Testis (tissue), 3 donors: ENCODE measurements around the gene CNBD2. TPM values are rescaled to one million over a fixed set of nuclear protein-coding genes. Genes with fewer than 3 reads are reported as not detected.
"Not testable (repeated sequence)": the region's sequence is repeated elsewhere in the genome, so short reads cannot be mapped to it uniquely, and the experiment has no call there.

Experiments used
- DNase-seq: peaks from one replicate; pipeline ENCODE4 v3.0.0-alpha.2; 2019
- H3K27ac ChIP-seq, 2 donors: fragments of 200-600 bp; sonication (generic); one replicate each; pipeline ENCODE4 v1.5.1; 2019
- H3K27me3 ChIP-seq: fragments of 200-600 bp; sonication (generic); one replicate; pipeline ENCODE4 v1.5.1; 2019
- H3K36me3 ChIP-seq: fragments of 200-600 bp; sonication (generic); one replicate; pipeline ENCODE4 v1.5.1; 2017; ENCODE audit warnings: low read depth; ENCODE audit errors: missing control alignments
- H3K4me1 ChIP-seq: fragments of 200-600 bp; sonication (generic); one replicate; pipeline ENCODE4 v1.5.1; 2019
- H3K4me3 ChIP-seq, 2 donors: fragments of 200-600 bp; sonication (generic); one replicate each; pipeline ENCODE4 v1.5.1; 2017 to 2019
- H3K9me3 ChIP-seq: fragments of 200-600 bp; sonication (generic); one replicate; pipeline ENCODE4 v1.5.1; 2017
- CTCF ChIP-seq, 3 experiments: fragments of 450-650 bp in 2 of 3; fragments of 200-600 bp in 1 of 3; sonication (generic) in 1 of 3; IDR thresholded peaks; one replicate each; pipeline ENCODE4 v1.5.1; 2016 to 2019; ENCODE audit warnings: antibody characterized with exemption in 3 of 3, mild to moderate bottlenecking in 2 of 3, moderate library complexity in 1 of 3
- POLR2A ChIP-seq: fragments of 450-650 bp; IDR thresholded peaks from one replicate; pipeline ENCODE4 v1.6.1; 2017; ENCODE audit warnings: antibody characterized with exemption, mild to moderate bottlenecking, moderate library complexity
- WGBS, 2 donors: methylation state at CpG; one replicate each; pipeline ENCODE4 v1.1.5; 2018; 5-methylcytosine and 5-hydroxymethylcytosine counted together
- intact Hi-C: fragments of 100-400 bp; cut with DNase I; formaldehyde crosslinking; loops from one replicate; pipeline ENCODE4 v1.15.1; 2023; ENCODE audit warnings: low total_unique reads
- polyA plus RNA-seq: library from polyadenylated mRNA; stranded (reverse); fragments of 350-450 nt; fragmentation: Illumina TruSeq; extraction: RNeasy Lipid Tissue Mini Kit (QIAGEN cat#74804); gene quantifications from one replicate; pipeline ENCODE4 v1.2.3, GENCODE V29; 2014; ENCODE audit warnings: low read depth, low replicate concordance; ENCODE audit not compliant: insufficient read depth
- total RNA-seq, 2 donors: library from RNA; depleted of rRNA; stranded (reverse); fragments of >200 nt; gene quantifications; one replicate each; pipeline ENCODE4 v1.2.3, GENCODE V29; 2016

CNBD2 gene
- total and polyA plus RNA-seq, 3 donors from 2014 or later = 19.7 to 46.6 (median 28.3) TPM

DNA sequence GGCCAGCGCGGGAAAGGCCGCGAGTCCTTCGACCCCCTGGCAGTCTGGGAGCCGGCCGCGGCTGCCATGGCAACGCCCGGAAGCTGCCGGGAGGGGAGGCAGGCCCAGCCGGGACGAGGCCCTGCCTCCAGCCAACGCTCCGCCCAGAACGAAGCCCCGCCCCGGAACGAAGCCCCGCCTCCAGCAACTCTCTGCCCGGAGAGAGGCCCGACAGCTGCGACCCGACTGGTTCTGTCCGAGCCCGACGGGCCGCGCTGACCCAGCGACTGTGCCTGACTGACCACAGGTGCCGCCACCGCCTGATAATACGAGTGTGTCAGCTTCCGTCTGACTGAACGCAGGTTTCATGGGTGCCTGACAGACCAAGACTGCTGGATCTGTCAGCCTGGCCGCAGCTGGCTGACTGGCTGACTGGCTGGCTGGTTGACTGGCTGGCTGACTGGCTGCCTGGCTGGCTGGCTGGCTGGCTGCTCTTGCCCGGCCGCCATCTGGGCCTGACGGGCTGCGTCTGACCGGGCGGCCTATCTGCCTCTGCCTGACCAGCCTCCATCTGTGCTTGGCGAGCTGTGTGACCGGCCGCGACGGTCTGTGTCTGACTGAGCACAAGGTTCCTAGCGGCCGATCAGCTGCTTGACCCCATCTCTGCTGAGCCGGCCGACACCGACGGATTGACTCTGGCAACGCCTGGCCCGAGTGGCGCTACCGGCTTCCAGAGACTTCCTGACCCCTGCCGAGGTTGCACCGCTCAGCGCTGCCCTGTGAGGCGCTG lies 96.5 kb downstream of the CNBD2 start:
- WGBS, 2 donors = 0 to 4% methylated on average over 8 to 61 of the region's 61 CpGs
- TF ChIP-seq CTCF (IDR thresholded peaks at IDR 0.05) = peak in 1 of 3 experiments; percentile 6
- TF ChIP-seq POLR2A = peak; percentile 73
- H3K4me1 ChIP-seq = peaks cover 5% of the 10 kb centered on the region
- no peaks in the 10 kb centered on the region for H3K27me3 ChIP-seq
- DNase-seq = peak; percentile 96
- H3K36me3 ChIP-seq = no peaks in the 10 kb centered on the region
- intact Hi-C loops = no loop called here
- H3K4me3 ChIP-seq = peak overlapping the region; percentile 65
- H3K27ac ChIP-seq = peak overlapping the region; percentile 43 to 81
- no peaks in the 10 kb centered on the region for H3K9me3 ChIP-seq

DNA sequence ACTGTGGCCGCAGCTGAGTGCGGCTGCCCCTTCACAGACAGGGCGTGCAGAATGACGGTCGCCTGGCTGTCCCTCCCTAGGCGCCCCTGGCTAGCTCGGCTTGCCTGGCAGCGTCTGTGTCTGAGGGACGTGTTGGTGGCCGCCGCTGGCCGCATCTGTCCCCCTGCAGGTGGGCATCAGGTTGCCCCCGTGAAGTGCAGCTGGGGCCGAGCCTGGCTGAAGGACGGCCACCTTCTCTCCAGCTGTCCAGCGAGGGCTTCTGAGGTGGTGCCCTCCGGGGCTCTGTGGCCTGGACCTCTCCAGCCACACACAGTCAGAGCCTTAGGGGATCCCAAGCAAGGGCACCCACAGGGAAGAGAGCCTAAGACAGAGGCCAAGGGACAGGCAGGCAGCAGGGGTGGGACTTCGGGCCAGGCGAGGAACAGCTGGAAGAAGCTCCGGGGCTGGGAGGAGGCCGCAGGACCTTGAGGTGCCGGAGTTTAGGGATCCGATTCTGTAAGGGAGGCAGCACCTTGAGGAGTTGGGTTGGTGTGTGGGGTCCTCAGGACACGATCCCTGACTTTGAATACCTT lies 97.1 kb downstream of the CNBD2 start:
- WGBS, 2 donors = 58 to 85% methylated on average over 10 to 18 of the region's 24 CpGs
- DNase-seq = no peak
- H3K9me3 ChIP-seq = no peaks in the 10 kb centered on the region
- H3K36me3 ChIP-seq = no peaks in the 10 kb centered on the region
- peaks cover 5% of the 10 kb centered on the region for H3K4me1 ChIP-seq
- peak overlapping the region; percentile 65 for H3K4me3 ChIP-seq
- intact Hi-C loops = no loop called here
- TF ChIP-seq CTCF (IDR thresholded peaks at IDR 0.05) (no peak), POLR2A (no peak)
- no peaks in the 10 kb centered on the region for H3K27me3 ChIP-seq
- peak overlapping the region; percentile 43 to 81 for H3K27ac ChIP-seq

- Histone ChIP-seq H3K36me3 (no peaks in the 10 kb centered on the region), H3K27ac (no peak overlapping the region), H3K4me1 (peaks cover 5% of the 10 kb centered on the region), H3K9me3 (no peaks in the 10 kb centered on the region), H3K27me3 (no peaks in the 10 kb centered on the region), H3K4me3 (no peak overlapping the region)
- no peak for TF ChIP-seq POLR2A
- no peak for TF ChIP-seq CTCF (IDR thresholded peaks at IDR 0.05)
- intact Hi-C loops = no loop called here
- 72 to 78% methylated on average over 2 of the region's 2 CpGs for whole genome bisulfite sequencing, 2 donors
- no peak for DNase-seq
Observed at GRCh38 chr20:36066777-36067176, 98.4 kb downstream of the CNBD2 start.

DNA sequence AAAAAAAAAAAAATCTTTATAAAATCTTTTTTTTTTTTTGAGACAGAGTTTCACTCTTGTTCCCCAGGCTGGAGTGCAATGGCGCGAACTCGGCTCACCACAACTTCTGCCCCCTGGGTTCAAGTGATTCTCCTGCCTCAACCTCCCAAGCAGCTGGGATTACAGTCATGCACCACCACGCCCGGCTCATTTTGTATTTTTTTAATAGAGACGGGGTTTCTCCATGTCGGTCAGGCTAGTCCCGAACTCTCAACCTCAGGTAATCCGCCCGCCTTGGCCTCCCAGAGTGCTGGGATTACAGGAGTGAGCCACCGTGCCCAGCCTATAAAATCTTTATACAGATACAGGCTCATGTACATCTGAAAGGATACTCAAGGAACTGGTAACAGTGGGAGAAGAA lies 100.1 kb downstream of the CNBD2 start:
- H3K27ac ChIP-seq, H3K4me3 ChIP-seq, H3K36me3 ChIP-seq, H3K27me3 ChIP-seq, H3K4me1 ChIP-seq, intact Hi-C loops, DNase-seq, H3K9me3 ChIP-seq: not testable (repeated sequence)
- WGBS, 2 donors = 95 to 96% methylated on average over 11 of the region's 11 CpGs

DNA sequence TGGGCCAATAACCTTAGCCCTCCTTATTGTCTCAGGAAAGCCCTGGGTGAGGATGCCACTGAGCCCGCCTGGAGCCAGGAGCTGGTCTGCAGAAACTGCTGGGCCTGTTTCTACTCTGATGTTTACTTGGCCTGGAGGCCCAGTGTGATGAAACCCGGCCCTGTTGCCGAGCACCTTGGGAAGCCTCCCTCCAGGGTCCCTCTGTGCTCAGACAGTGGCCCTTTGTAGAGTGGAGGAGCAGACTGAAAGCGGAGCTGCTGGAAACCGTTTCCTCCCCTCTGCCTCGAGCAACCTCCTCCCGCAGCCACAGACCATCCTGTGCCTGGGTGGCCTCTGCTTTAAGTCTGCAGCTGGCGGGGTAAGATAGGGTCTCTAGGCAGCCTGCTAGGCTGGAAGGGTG lies 102.1 kb downstream of the CNBD2 start:
- no peaks in the 10 kb centered on the region for H3K36me3 ChIP-seq
- H3K27me3 ChIP-seq = no peaks in the 10 kb centered on the region
- TF ChIP-seq CTCF (IDR thresholded peaks at IDR 0.05) = no peak
- TF ChIP-seq POLR2A = no peak
- no peak for DNase-seq
- no peaks in the 10 kb centered on the region for H3K9me3 ChIP-seq
- 44 to 54% methylated on average over 3 to 8 of the region's 8 CpGs for WGBS, 2 donors
- H3K4me3 ChIP-seq = no peak overlapping the region
- no peak overlapping the region for H3K27ac ChIP-seq
- intact Hi-C loops = no loop called here
- no peaks in the 10 kb centered on the region for H3K4me1 ChIP-seq
